IMR-90 (cell line): ENCODE measurements around the gene IL36B. TPM values are rescaled to one million over a fixed set of nuclear protein-coding genes. Genes with fewer than 3 reads are reported as not detected.

Experiments
- ATAC-seq: fragments of 200-7000 bp; cut with Tn5 transposase; 2 replicates; pipeline ENCODE4 v1.9.1; 2020; ENCODE audit warnings: low read depth, mild to moderate bottlenecking, moderate library complexity
- BruUV-seq: library from RNA; stranded (reverse); fragments of 400-500 nt; replicated peaks from 2 replicates; lab custom pipeline; 2021; lab: Mats Ljungman, UMichigan
- CTCF ChIA-PET: fragments of 300-600 bp; formaldehyde crosslinking; extraction: SDS; loops from one replicate; lab custom pipeline; 2021; ENCODE audit warnings: antibody characterized with exemption; lab: Yijun Ruan, JAX
- POLR2A ChIA-PET: fragments of 300-600 bp; sonication (Branson Sonifier 250); formaldehyde crosslinking; loops from one replicate; lab custom pipeline; 2022; ENCODE audit warnings: antibody characterized with exemption; ENCODE audit not compliant: unreplicated experiment; lab: Charles Lee
- DNase-seq: peaks from one replicate; pipeline ENCODE4 v3.0.0; 2013
- H2AFZ ChIP-seq: replicated peaks from 2 replicates; pipeline ENCODE3; 2013; ENCODE audit warnings: low read length, mild to moderate bottlenecking; ENCODE audit not compliant: poor library complexity
- H2AK5ac ChIP-seq: 2 replicates; pipeline ENCODE4 v1.6.1; 2013; ENCODE audit warnings: low read depth, low read length, inconsistent platforms
- H2AK9ac ChIP-seq: replicated peaks from 2 replicates; pipeline ENCODE3; 2013; ENCODE audit warnings: mild to moderate bottlenecking, low read depth, low read length, moderate library complexity; ENCODE audit not compliant: poor library complexity
- H2BK120ac ChIP-seq: 2 replicates; pipeline ENCODE4 v1.6.1; 2013; ENCODE audit warnings: low read depth, low read length, inconsistent platforms
- H2BK15ac ChIP-seq: 3 replicates; pipeline ENCODE4 v1.6.1; 2013; ENCODE audit warnings: low read depth, low read length, inconsistent platforms
- H2BK20ac ChIP-seq: 2 replicates; pipeline ENCODE4 v1.6.1; 2013; ENCODE audit warnings: low read depth, mild to moderate bottlenecking, inconsistent platforms, low read length, moderate library complexity
- H2BK5ac ChIP-seq: 2 replicates; pipeline ENCODE4 v1.6.1; 2013; ENCODE audit warnings: mild to moderate bottlenecking, low read depth, low read length, inconsistent platforms; ENCODE audit not compliant: poor library complexity, severe bottlenecking
- H3K14ac ChIP-seq: replicated peaks from 2 replicates; pipeline ENCODE4 v1.6.1; 2013; ENCODE audit warnings: low read depth, low read length, inconsistent platforms
- H3K18ac ChIP-seq: 2 replicates; pipeline ENCODE4 v1.6.1; 2013; ENCODE audit warnings: low read depth, low read length, control low read depth
- H3K23ac ChIP-seq: 2 replicates; pipeline ENCODE4 v1.6.1; 2013; ENCODE audit warnings: low read depth, low read length, inconsistent platforms
- H3K27ac ChIP-seq: 2 replicates; pipeline ENCODE4 v1.5.1; 2013; ENCODE audit warnings: mild to moderate bottlenecking, control low read depth, low read length; ENCODE audit not compliant: insufficient read depth
- H3K27me3 ChIP-seq: 2 replicates; pipeline ENCODE4 v1.6.1; 2013; ENCODE audit warnings: low read length; ENCODE audit not compliant: control insufficient read depth, insufficient read depth
- H3K36me3 ChIP-seq: 2 replicates; pipeline ENCODE4 v1.6.1; 2013; ENCODE audit warnings: low read length, mixed read lengths; ENCODE audit not compliant: control insufficient read depth, insufficient read depth
- H3K4ac ChIP-seq: 2 replicates; pipeline ENCODE4 v1.6.1; 2013; ENCODE audit warnings: low read depth, low read length, inconsistent platforms
- H3K4me1 ChIP-seq: 2 replicates; pipeline ENCODE4 v1.6.1; 2013; ENCODE audit warnings: low read length, mixed read lengths; ENCODE audit not compliant: control insufficient read depth, insufficient read depth
- H3K4me2 ChIP-seq: 2 replicates; pipeline ENCODE4 v1.6.1; 2013; ENCODE audit warnings: low read depth, mild to moderate bottlenecking, control low read depth, low read length, moderate library complexity
- H3K4me3 ChIP-seq: 2 replicates; pipeline ENCODE4 v1.5.1; 2013; ENCODE audit warnings: low read depth, mild to moderate bottlenecking, control low read depth, low read length, moderate library complexity; ENCODE audit not compliant: insufficient read depth
- H3K56ac ChIP-seq: 2 replicates; pipeline ENCODE4 v1.6.1; 2013; ENCODE audit warnings: low read length, inconsistent platforms; ENCODE audit not compliant: insufficient read depth; ENCODE audit errors: extremely low read depth
- H3K79me1 ChIP-seq, 2 experiments: 2 replicates each; pipeline ENCODE4 v1.6.1; 2013; ENCODE audit warnings: low read length in 2 of 2, inconsistent platforms in 1 of 2, low read depth in 1 of 2
- H3K9ac ChIP-seq: 2 replicates; pipeline ENCODE4 v1.6.1; 2013; ENCODE audit warnings: low read depth, low read length, control low read depth
- H3K9me1 ChIP-seq: 2 replicates; pipeline ENCODE4 v1.6.1; 2013; ENCODE audit warnings: low read length, inconsistent platforms; ENCODE audit not compliant: insufficient read depth
- H3K9me3 ChIP-seq: 2 replicates; pipeline ENCODE4 v1.6.1; 2013; ENCODE audit warnings: low read length; ENCODE audit not compliant: control insufficient read depth, insufficient read depth
- H4K20me1 ChIP-seq: 2 replicates; pipeline ENCODE4 v1.6.1; 2013; ENCODE audit warnings: low read length, inconsistent platforms; ENCODE audit not compliant: insufficient read depth
- H4K5ac ChIP-seq: 2 replicates; pipeline ENCODE4 v1.6.1; 2013; ENCODE audit warnings: mild to moderate bottlenecking, low read depth, low read length, control low read depth
- H4K8ac ChIP-seq, 2 experiments: 2 replicates each; pipeline ENCODE4 v1.6.1; 2013; ENCODE audit warnings: low read depth in 2 of 2, low read length in 2 of 2, control low read depth in 1 of 2, inconsistent platforms in 1 of 2
- H4K91ac ChIP-seq: 2 replicates; pipeline ENCODE4 v1.6.1; 2013; ENCODE audit warnings: low read depth, low read length, inconsistent platforms; ENCODE audit not compliant: insufficient read depth
- CHD1 ChIP-seq: IDR thresholded peaks from 2 replicates; pipeline ENCODE4 v1.6.1; 2012; ENCODE audit warnings: low read depth, low read length, improper control_type of control experiment
- WGBS, 2 experiments: methylation state at CpG; one replicate each; pipeline versions ENCODE4 v1.1.5 to v1.1.7; 2013; ENCODE audit warnings: missing lambda C conversion rate in 2 of 2; ENCODE audit not compliant: insufficient read length in 1 of 2; ENCODE audit errors: extremely low coverage in 2 of 2; 5-methylcytosine and 5-hydroxymethylcytosine counted together
- dilution Hi-C: fragments of 300-500 bp; cut with HindIII; formaldehyde crosslinking; loops from one replicate; pipeline ENCODE4 v1.14.3; 2018; ENCODE audit warnings: low sequenced_read_pairs; ENCODE audit not compliant: unreplicated experiment
- in situ Hi-C: fragments of 300-500 bp; cut with MboI; formaldehyde crosslinking; loops from 3 replicates; pipeline ENCODE4 v1.14.3; 2019; ENCODE audit warnings: low sequenced_read_pairs, inconsistent platforms, mixed read lengths
- intact Hi-C: fragments of 100-400 bp; cut with micrococcal nuclease; formaldehyde crosslinking; loops from 2 replicates; pipeline ENCODE4 v1.10.0; 2022
- polyA plus RNA-seq, 3 experiments: library from polyadenylated mRNA; depleted of rRNA; stranded (reverse); fragments of >200 nt; gene quantifications; 2 replicates each; pipeline ENCODE4 v1.2.3, GENCODE V29; 2012; ENCODE audit warnings: low replicate concordance in 1 of 3
- total RNA-seq: library from RNA; depleted of rRNA; stranded (reverse); fragments of >200 nt; gene quantifications from 2 replicates; pipeline ENCODE4 v1.2.3, GENCODE V29; 2012

Gene IL36B
- total and polyA plus RNA-seq, 2 of the 4 experiments (the other 2 are of a cell fraction) = not detected

DNA sequence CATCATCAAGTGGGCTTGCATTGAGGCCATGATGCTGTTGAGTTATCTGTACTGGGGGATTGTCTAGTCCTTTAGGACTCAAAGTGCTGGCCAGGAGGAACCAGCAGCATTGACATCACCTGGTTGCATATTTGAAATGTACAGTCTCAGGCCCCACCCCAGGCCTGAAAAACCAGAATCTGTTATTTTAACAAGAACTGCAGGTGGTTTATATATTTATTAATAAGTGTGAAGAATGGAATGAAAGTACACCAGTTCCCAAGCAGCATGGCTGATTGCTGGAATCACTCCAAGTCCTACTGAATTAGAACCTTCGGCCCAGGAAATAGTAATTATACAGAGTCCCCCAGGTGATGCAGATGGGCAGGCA lies 17.9 kb upstream of the IL36B start:
- no TSS peak for BruUV-seq
- Histone ChIP-seq H3K4me2 (no peak overlapping the region), H3K23ac (no peak overlapping the region), H3K79me1 (no peaks in the 10 kb centered on the region), H2AK9ac (no peak overlapping the region), H3K9me1 (no peaks in the 10 kb centered on the region), H3K9me3 (no peaks in the 10 kb centered on the region), H3K56ac (no peak overlapping the region), H3K27me3 (peaks cover 13% of the 10 kb centered on the region), H4K91ac (no peak overlapping the region), H3K9ac (no peak overlapping the region), H2BK15ac (no peak overlapping the region), H3K18ac (no peak overlapping the region), H3K27ac (no peak overlapping the region), H2BK5ac (no peak overlapping the region), H3K4me3 (no peak overlapping the region), H2AFZ (no peak overlapping the region), H2BK120ac (no peak overlapping the region), H2AK5ac (no peak overlapping the region), H3K14ac (no peak overlapping the region), H3K4ac (no peak overlapping the region), H2BK20ac (no peak overlapping the region), H4K8ac (no peak overlapping the region), H4K20me1 (no peaks in the 10 kb centered on the region), H3K36me3 (no peaks in the 10 kb centered on the region), H3K4me1 (no peaks in the 10 kb centered on the region), H4K5ac (no peak overlapping the region)
- intact Hi-C loops (no loop called here), dilution Hi-C loops (no loop called here), in situ Hi-C loops (no loop called here)
- ChIA-PET POLR2A (no interaction called here), CTCF (no interaction called here)
- no peak for TF ChIP-seq CHD1
- DNase-seq (no peak), ATAC-seq (no peak)
- WGBS, 2 experiments = no CpG with 5 or more reads among the region's 1 CpG
